GM19467 (cell line): ENCODE data around the gene GNB5.
A peak's percentile ranks its signal among the peaks of the same experiment; 100 is the strongest.

Source experiments
- ATAC-seq: cut with Tn5 transposase; IDR thresholded peaks from one replicate; pipeline ENCODE4 v1.9.1; 2021; ENCODE audit warnings: mild to moderate bottlenecking, moderate library complexity; ENCODE audit not compliant: unreplicated experiment

The GNB5 gene

DNA sequence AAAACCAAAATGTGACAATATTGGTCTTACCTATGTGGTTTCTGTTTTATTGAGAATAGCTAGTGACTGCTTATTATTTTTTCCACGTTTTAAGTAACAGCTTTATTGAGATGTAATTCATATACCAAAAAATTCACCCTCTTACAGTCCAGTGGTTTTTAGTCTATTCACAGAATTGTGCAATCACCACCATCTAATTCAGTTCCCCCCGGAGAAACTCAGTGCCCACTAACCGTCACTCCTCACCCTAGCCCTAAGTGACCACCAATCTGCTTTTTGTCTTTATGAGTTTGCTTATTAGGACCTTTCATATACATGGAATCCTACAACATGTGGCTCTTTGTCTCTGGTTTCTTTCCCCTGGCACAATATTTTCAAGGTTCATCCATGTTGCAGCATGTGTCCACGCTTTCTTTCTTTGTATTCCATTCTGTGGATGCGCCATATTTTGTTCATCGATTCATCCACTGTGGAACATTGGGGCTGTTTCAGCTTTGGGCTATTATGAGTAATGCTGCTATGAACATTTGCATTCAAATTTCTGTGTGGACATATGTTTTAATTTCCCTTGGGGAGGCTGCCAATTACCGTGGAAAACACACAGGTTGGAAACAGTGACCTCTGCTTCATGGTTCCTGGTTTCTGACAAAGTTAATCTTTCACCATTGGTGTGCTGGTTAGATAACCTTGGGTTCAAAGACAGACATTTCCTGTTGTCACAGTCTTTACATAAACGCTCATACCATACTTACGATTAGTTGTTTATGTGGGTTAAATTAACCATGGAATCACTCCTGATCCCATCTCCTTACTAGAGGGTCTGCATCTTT, 75.4 kb downstream of the GNB5 start:
- no peak for ATAC-seq

DNA sequence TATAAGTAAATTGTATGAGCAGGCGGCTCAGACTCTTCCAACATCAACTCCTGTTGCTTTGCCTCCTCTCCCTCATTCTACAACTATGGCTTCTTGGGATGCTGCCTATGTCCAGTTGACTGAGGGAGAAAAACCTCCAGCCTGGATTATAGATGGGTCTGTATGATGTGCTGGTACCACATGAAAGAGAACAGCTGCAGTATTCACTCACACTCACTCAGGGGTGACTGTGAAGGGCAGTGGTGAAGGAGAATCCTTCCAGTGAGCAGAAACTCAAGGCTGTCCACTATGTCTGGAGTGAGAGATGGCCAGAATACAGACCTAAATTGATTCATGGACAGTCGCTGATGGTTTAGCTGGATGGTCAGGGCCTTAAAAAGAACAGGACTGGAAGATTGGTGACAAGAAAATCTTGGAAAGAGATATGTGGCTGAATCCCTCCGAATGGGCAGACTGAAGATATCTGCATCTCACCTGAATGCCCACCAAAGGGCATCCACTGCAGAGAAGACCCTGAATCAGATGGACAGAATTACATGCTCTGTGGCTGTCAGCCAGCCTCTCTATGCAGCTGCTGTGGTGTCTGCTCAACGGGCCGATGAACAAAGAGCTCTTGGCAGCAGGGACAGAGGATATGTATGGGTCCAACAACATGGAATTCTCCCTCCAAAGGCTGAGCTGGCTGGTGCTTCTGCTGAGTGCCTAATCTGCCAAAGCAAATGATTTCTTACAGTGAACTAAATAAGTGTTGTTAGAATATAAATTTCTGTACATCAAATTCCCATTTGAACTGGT, 76.7 kb downstream of the GNB5 start:
- ATAC-seq: no peak

- ATAC-seq: no peak
Observed at GRCh38 chr15:52113708-52114107, 77.5 kb downstream of the GNB5 start.

DNA sequence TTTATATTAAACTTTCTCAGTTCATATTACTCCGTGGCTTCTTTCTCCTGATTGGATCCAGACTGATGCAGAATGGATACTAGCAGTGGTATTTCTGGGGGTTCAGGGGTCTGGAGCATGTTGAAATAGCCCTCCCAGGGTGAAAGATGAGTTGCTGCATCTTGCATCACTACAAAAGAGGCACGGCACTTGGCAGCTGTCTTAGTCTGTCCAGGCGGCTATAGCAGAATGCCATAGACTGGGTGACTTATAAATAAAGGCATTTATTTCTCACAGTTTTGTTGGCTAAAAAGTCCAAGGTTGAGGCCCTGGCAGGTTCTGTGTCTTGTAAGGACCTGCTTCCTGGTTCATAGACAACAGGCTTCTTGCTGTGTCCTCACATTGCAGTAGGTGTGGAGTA, 78.0 kb downstream of the GNB5 start:
- no peak for ATAC-seq

DNA sequence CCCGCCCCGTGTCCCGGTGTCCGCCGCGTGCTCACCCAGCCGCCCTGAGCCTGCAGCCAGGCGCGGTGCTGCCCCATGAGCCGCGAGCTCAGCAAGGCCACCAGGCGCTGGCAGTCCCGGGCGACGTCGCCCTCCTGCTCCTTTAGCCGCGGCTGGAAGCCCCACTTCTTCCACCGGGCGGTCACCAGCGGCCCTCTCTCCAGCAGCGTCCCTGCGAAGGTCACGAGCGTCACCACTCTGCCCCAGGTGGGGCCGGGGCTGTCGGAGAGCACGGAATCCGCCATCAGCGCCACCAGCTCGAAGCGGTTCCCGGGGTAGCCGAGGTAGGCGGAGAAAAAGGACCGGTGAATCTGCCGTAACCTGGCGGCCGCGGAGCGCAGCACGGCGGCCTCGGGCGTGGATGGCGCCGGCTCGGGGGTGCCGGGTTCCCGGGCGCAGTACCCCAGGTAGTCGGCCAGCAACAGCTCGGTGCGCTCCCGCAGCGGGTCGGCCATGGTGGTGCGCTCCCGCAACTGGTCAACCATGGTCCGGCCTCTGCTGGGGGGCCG, 78.9 kb downstream of the GNB5 start:
- ATAC-seq: peak; percentile 35

GRCh38 chr15:52111517-52112202, 79.5 kb downstream of the GNB5 start:
- no peak for ATAC-seq

- peak; percentile 42 for ATAC-seq
Observed at GRCh38 chr15:52109559-52110451, 81.4 kb downstream of the GNB5 start.

DNA sequence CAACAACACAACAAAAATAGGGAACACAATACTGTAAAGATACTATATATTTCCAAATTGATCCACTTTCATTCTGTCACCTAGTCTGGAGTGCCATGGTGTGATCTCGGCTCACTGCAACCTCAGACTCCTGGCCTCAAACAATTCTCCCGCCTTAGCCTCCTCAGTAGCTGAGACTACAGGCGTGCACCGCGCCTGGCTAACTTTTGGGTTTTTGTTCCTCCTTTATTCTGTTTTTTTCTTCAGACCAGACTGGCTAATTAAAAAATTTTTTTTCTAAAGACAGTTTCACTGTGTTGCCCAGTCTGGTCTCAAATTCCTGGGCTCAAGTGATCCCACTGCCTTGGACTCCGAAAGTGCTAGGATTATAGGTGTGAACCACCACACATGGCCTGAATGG, 84.0 kb downstream of the GNB5 start:
- no peak for ATAC-seq

- ATAC-seq: no peak
Observed at GRCh38 chr15:52106641-52107040, 84.6 kb downstream of the GNB5 start.

- ATAC-seq: no peak
Observed at GRCh38 chr15:52105846-52106245, 85.3 kb downstream of the GNB5 start.

DNA sequence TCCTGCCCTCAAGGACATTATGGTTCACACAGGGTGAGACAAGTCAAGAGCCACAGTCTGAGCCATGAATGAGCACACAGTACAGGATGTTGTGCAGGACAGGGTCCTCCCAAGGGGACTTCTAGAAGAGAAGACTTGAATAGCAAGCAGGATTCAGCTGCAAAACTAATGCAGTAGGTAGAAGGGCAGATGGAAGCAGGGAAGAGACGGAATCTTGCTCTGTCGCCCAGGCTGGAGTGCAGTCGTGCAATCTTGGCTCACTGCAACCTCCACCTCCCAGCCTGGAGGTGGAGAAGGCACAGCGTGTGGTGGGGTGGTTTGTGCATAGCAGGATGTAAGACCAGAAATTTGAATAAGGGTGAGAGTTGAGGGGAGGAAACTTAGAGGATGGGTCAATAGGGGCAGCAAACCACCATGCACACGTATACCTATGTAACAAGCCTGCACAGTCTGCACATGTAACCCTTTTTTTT, 86.6 kb downstream of the GNB5 start:
- ATAC-seq: peak; percentile 33

GRCh38 chr15:52103217-52104207, 87.7 kb downstream of the GNB5 start:
- ATAC-seq: peak; percentile 54

DNA sequence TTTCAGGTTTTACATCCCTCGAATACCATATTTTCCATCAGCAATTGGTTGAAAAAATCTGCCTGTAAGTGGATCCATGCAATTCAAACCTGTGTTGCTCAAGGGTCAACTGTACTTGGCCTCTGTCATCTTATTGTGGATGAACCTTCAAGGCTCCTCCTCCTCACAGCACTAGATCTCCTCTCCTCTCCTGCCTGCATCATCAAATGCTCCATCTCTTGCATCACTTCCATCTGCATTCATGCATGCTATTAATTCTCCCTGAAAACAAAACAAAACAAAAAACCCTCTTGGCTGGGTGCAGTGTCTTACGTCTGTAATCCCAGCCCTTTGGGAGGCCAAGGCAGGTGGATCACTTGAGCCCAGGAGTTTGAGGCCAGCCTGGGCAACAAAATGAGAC, 88.7 kb downstream of the GNB5 start:
- ATAC-seq: no peak

GRCh38 chr15:52101542-52102323, 89.5 kb downstream of the GNB5 start:
- ATAC-seq: no peak

DNA sequence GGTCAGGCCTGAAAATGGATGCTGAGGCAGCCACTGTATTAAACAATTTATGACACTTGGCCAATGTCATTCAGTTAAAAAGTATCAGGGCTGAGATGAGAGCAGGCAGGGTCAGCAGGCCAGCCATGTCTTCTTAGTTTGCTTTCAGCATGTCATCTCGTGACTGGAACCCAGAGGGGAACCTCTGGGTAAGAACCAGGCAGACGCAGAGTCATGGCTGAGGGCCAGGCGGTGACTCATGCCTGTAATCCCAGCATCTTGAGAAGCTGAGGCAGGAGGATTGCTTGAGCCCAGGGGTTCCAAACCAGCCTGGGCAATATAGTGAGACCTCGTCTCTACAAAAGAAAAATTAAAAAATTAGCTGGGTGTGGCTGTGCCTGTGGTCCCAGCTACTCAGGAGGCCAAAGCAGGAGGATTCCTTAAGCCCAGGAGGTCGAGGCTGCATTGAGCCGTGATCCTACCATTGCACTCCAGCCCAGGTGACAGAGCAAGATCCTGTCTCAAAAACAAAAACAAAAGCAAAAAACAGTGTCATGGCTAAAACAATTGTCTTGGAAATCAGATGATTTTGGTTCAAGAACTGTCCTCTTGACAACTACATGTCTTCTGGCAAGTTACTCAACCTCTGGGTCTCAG, 90.3 kb downstream of the GNB5 start:
- no peak for ATAC-seq

DNA sequence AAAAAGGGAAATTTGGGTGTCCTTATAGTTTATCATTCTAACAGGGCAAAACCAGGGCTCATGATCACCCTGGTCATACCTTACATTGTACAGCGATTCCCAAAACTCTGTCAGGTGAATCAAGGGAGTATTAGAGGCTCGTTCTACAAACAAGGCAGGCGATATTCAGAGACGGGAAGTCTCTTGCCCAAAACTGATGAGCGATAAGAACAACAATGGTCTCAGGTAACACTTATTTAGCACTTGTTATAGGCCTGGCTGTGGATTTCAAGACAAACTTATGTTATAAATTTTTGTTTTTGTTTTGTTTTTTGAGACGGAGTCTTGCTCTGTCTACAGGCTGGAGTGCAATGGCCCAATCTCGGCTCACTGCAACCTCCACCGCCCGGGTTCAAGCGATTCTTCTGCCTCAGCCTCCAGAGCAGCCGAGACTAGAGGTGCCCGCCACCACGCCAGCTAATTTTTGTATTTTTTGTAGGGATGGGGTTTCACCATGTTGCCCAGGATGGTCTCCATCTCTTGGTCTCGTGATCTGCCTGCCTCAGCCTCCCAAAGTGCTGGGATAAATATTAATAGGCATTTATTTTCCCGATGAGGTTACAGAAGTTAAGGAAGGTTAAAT, 91.4 kb downstream of the GNB5 start:
- no peak for ATAC-seq

- no peak for ATAC-seq
Observed at GRCh38 chr15:52098323-52098722, 92.9 kb downstream of the GNB5 start.
